Transverse colon (tissue), 4 donors: ENCODE results near the gene PRMT3.

ENCODE experiments used
- CTCF ChIP-seq, 5 experiments: fragments of 200-600 bp in 3 of 5; fragments of 450-650 bp in 2 of 5; sonication (generic) in 3 of 5; IDR thresholded peaks; 1 replicate in 2 of 5; 2 replicates in 3 of 5; pipeline ENCODE4 v1.5.1; 2016 to 2017; ENCODE audit warnings: antibody characterized with exemption in 5 of 5, inconsistent platforms in 3 of 5, mild to moderate bottlenecking in 2 of 5, moderate library complexity in 1 of 5
- POLR2A ChIP-seq: fragments of 450-650 bp; IDR thresholded peaks from one replicate; pipeline ENCODE4 v1.6.1; 2016; ENCODE audit warnings: antibody characterized with exemption, mild to moderate bottlenecking, moderate library complexity
- POLR2AphosphoS5 ChIP-seq, 3 donors: sonication (generic); formaldehyde crosslinking; IDR thresholded peaks; one replicate each; pipeline ENCODE4 v1.6.1; 2016; ENCODE audit warnings: antibody characterized with exemption in 3 of 3

- TF ChIP-seq POLR2AphosphoS5 (IDR thresholded peaks at IDR 0.05), result no peak
- TF ChIP-seq CTCF (IDR thresholded peaks at IDR 0.05), result no peak
- TF ChIP-seq POLR2A, result no peak
Observed at GRCh38 chr11:20373568-20374209, 13.8 kb upstream of the PRMT3 start.
